AG04450 (cell line): ENCODE data around the gene UTP11. TPM values are rescaled to one million over a fixed set of nuclear protein-coding genes. Genes with fewer than 3 reads are reported as not detected.
"Not testable (repeated sequence)": the region's sequence is repeated elsewhere in the genome, so short reads cannot be mapped to it uniquely, and the experiment has no call there.

ENCODE experiments used
- CTCF ChIA-PET: fragments of 300-600, 350-600 bp; formaldehyde crosslinking; extraction: SDS; loops from one replicate; lab custom pipeline; 2022; ENCODE audit warnings: antibody characterized with exemption, inconsistent platforms; lab: Charles Lee
- POLR2A ChIA-PET: fragments of 350-600 bp; formaldehyde crosslinking; extraction: SDS; loops from one replicate; lab custom pipeline; 2021; ENCODE audit warnings: antibody characterized with exemption, inconsistent platforms; lab: Yijun Ruan, JAX
- DNase-seq: peaks from one replicate; pipeline ENCODE4 v3.0.0-alpha.2; 2011; ENCODE audit warnings: low read depth, low spot score
- H3K27ac ChIP-seq: one replicate; pipeline ENCODE4 v1.5.1; 2012; ENCODE audit warnings: low read depth, low read length, control low read depth
- H3K27me3 ChIP-seq: one replicate; pipeline ENCODE4 v1.6.0; 2012; ENCODE audit warnings: low read length; ENCODE audit not compliant: control insufficient read depth, insufficient read depth
- H3K4me3 ChIP-seq: 2 replicates; pipeline ENCODE4 v1.5.1; 2011; ENCODE audit warnings: mild to moderate bottlenecking, low read depth, low read length, control low read depth
- H3K9me3 ChIP-seq: 2 replicates; pipeline ENCODE4 v1.5.1; 2012; ENCODE audit warnings: low read length; ENCODE audit not compliant: control insufficient read depth, insufficient read depth
- CTCF ChIP-seq: IDR thresholded peaks from 2 replicates; pipeline ENCODE4 v1.5.1; 2011; ENCODE audit warnings: low read depth, low read length, control low read depth, inconsistent platforms
- polyA minus RNA-seq: library from RNA; depleted of rRNA, polyadenylated mRNA; stranded (reverse); fragments of >200 nt; gene quantifications from 2 replicates; pipeline ENCODE4 v1.2.3, GENCODE V29; 2011; rRNA and poly(A)+ RNA removed
- polyA plus RNA-seq: library from polyadenylated mRNA; depleted of rRNA; stranded (reverse); fragments of >200 nt; gene quantifications from 2 replicates; pipeline ENCODE4 v1.2.3, GENCODE V29; 2011; rRNA removed

UTP11 gene
- 32.9 and 43.8 TPM in 2 replicates for polyA plus RNA-seq
- 14.8 and 18.5 TPM in 2 replicates for polyA minus RNA-seq

GRCh38 chr1:38012363-38013226 lies at the start of gene UTP11:
UTP11 (plus strand) TSS chr1:38012734; CDS start chr1:38012803, 69 bp downstream.
- ChIA-PET CTCF (interaction anchor here (0.6 to 18.7 kb wide), 4 partner anchors 15 to 321 kb away, joined by 3 to 179 read pairs (median 3); partner anchors contain the start of genes CDCA8 and SF3A3), POLR2A (interaction anchor here (0.6 to 2.0 kb wide), 11 partner anchors 9 to 1257 kb away, joined by 3 to 21 read pairs (median 4); partner anchors contain the start of gene YRDC)
- Histone ChIP-seq H3K4me3 (peak within 1 kb of the TSS; percentile 92), H3K27ac (peak within 1 kb of the TSS; percentile 99), H3K27me3 (no peaks in the 10 kb centered on the region), H3K9me3 (peaks cover 4% of the 10 kb centered on the region; the same call in 1 of the 2 replicates)
- peak; percentile 97 for DNase-seq
- no peak for TF ChIP-seq CTCF

GRCh38 chr1:37964106-37964505 lies 48.4 kb upstream of the UTP11 start:
- DNase-seq, H3K27ac ChIP-seq, POLR2A ChIA-PET, H3K9me3 ChIP-seq, H3K27me3 ChIP-seq, H3K4me3 ChIP-seq: not testable (repeated sequence)
- CTCF ChIA-PET = interaction anchor here (1.2 kb wide), 1 partner anchor 104 kb away, joined by 3 read pairs; no protein-coding TSS in a partner anchor

GRCh38 chr1:37965301-37965700 lies 47.2 kb upstream of the UTP11 start:
- CTCF ChIA-PET = no interaction called here
- TF ChIP-seq CTCF = no peak
- DNase-seq = no peak

GRCh38 chr1:37973684-37974083 lies 38.9 kb upstream of the UTP11 start:
- CTCF ChIA-PET, H3K4me3 ChIP-seq, DNase-seq, H3K9me3 ChIP-seq, H3K27me3 ChIP-seq, POLR2A ChIA-PET, H3K27ac ChIP-seq: not testable (repeated sequence)

More at GRCh38 chr1:37965301-37965700, 47.2 kb upstream of the UTP11 start:
- Histone ChIP-seq H3K4me3 (no peak overlapping the region), H3K9me3 (no peaks in the 10 kb centered on the region), H3K27me3 (no peaks in the 10 kb centered on the region), H3K27ac (no peak overlapping the region)
- POLR2A ChIA-PET = no interaction called here

- no peaks in the 10 kb centered on the region for H3K27me3 ChIP-seq
- no peak for TF ChIP-seq CTCF
- ChIA-PET POLR2A (interaction anchor here (0.6 to 0.7 kb wide), 2 partner anchors 26 to 175 kb away, joined by 3 read pairs; no protein-coding TSS in a partner anchor), CTCF (interaction anchor here (0.7 to 2.5 kb wide), 4 partner anchors 43 to 114 kb away, joined by 3 to 14 read pairs (median 4); partner anchors contain the start of gene MTF1)
- H3K27ac ChIP-seq = no peak overlapping the region
- H3K9me3 ChIP-seq = no peaks in the 10 kb centered on the region
- no peak overlapping the region for H3K4me3 ChIP-seq
- DNase-seq = no peak
These were observed 38.0 kb upstream of the UTP11 start for GRCh38 chr1:37974567-37974966.
